HG03066 (cell line): ENCODE measurements around the gene ST14.

Experiments used
- ATAC-seq: cut with Tn5 transposase; IDR thresholded peaks from one replicate; pipeline ENCODE4 v1.9.1; 2021; ENCODE audit warnings: low read depth; ENCODE audit not compliant: unreplicated experiment

The ST14 gene

DNA sequence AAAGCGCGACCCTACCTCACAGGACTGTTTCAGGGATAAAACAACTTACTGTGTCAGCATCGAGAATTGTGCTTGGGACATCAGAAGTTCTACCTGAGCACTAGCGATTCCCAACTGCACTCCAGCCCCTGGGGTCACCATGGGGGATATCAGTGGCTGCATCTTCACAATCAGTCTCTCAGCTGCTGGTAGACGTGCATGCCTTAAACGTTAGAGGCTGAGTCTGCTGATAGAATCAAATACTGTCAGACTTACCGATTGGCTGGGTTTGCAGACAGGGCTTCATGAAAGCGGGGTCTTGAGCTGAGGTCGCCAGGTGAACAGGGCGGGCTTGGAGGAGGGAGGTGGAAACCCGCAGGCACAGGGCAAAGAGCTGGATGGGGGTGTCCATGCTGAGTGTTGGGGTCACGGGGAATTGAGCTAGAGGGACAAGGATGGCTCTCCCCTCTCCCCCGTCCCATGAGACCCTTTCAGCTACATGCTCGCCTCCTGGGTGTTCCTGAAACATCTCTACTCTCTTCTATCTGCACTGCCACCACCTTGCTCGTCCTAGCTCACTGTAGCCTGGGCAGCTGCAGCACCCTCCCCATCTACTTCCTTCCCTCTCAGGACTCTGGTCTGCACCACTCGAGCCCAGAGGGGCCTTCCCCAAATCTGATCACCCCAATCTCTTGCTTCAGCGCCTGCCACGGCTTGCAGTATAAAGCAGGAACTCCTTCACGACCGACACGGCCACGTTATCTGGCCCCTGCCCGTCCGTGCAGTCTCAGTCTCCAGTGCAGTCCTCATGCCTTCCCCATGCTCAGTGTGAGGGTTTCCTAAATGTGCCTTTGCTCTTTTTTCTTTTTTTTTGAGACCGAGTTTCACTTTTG, 43.5 kb downstream of the ST14 start:
- no peak for ATAC-seq

DNA sequence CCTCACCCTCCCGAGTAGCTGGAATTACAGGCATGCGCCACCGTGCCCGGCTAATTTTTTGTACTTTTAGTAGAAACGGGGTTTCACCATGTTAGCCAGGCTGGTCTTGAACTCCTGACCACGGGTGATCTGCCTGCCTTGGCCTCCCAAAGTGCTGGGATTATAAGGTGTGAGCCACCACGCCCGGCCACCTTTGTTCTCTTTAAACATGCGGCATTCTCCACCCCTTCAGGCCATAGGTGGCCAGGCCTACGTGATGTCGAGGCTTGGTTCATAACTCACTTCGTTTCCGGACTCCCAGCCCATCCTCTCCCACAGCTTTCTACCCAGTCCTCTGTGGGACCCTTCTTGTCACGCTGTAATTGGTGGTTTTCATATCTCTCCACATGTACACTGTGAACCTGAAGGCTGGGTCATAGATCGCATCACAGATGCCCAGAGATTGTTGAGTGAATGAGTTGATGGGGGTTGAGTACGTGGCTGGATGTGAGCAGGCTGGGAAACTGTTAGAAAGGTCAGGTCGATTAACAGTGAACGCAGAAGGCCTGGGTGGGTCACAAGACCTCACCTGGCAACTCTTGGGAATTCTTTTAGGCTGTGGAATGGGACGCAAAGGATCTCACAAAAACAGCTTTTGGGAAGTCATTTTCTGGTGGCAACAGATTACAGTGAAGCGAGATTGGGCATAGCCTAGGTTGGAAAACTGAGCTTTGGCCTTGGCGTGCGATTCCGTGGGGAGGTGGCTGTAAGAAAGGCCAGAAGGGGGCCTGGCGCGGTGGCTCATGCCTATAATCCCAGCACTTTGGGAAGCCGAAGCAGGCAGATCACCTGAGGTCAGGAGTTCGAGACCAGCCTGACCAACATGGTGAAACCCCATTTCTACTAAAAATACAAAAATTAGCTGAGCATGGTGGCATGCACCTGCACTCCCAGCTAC, 44.5 kb downstream of the ST14 start:
- ATAC-seq, result no peak

DNA sequence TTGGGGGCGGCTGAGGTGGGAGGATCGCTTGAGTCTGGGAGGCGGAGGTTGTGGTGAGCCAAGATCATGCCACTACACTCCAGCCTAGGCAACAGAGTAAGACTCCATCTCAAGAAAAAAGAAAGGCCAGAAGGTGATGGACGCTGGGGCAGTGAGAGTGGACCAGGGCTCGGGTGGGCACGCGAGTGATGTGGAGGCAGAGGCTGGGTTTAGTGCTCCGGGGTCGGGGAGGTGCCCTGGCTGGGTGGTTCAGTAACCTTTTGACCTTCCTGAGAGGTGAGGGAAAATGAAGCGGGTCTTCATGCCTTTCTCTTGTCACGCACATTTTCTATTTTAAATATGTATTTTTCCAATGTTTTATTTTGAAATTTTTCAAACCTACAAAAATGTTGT, 45.1 kb downstream of the ST14 start:
- no peak for ATAC-seq

DNA sequence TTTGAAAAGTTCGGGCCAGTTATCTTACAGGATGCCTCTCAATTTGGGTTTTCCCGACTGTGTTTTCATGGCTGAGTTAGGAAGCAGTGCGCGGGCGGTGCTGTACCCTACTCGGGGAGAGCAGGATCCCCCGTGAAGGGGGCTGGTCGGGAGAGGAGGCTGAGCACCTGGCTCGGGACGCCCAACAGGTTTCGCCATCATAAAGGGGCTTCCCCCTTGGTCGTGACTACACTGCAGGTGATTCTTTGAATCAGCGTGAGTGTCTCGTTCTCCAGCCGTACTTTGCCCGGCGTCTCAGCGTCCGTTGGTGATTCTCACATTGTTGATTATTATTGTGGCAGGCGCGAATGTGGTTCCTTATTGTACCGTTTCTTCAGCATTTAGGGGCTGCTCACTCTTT, 46.6 kb downstream of the ST14 start:
- no peak for ATAC-seq

DNA sequence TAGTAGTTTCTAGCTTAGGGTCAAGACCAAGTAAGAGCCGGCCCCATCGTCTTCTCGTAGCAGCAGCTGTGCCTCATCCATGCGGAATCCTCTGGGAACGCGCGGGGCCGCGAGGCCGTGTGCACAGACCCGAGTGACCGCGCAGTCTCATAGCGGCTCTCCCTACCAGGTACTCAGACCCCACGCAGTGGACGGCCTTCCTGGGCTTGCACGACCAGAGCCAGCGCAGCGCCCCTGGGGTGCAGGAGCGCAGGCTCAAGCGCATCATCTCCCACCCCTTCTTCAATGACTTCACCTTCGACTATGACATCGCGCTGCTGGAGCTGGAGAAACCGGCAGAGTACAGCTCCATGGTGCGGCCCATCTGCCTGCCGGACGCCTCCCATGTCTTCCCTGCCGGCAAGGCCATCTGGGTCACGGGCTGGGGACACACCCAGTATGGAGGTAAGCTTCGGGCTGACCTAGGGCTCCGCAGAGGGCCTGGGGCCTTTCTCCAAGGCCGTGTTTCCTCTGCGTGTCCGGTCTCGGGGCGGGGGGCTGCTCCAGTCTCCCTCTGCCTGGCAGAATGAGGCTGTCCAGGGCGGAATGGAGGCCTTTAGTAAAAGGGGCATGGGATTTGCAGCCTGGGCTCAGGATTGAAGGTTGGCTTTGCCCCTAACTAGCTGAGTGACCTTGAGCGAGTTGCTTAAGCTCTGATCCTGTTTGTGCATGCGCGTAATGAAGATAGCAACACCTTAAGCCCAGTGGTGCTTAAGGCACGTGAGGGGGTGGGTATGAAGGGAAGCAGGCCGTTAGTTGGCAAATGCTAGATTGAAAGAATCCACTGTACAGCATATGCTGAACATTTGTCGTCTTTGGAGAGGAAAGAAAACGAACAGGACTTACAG, 48.9 kb downstream of the ST14 start:
- no peak for ATAC-seq

DNA sequence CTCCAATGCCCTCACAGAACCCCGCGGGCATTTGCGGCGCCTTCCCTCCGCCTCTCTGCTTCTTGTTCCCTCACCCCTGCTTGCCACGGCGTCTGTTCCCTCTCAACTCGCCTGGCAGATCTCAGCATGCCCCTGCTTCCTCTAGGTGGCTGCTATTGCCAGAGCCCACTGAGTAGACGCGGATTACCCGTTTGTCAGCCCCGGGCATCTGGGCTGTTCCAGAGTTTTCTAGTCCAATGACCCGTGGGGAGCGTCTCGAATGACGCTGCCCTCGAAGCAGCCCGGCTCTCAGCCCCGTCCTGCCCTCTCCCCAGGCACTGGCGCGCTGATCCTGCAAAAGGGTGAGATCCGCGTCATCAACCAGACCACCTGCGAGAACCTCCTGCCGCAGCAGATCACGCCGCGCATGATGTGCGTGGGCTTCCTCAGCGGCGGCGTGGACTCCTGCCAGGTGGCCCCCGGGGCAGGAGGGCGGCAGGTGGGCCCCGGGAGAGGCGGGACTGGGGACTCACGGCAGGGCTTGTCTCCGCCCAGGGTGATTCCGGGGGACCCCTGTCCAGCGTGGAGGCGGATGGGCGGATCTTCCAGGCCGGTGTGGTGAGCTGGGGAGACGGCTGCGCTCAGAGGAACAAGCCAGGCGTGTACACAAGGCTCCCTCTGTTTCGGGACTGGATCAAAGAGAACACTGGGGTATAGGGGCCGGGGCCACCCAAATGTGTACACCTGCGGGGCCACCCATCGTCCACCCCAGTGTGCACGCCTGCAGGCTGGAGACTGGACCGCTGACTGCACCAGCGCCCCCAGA, 49.7 kb downstream of the ST14 start:
- ATAC-seq, result no peak

DNA sequence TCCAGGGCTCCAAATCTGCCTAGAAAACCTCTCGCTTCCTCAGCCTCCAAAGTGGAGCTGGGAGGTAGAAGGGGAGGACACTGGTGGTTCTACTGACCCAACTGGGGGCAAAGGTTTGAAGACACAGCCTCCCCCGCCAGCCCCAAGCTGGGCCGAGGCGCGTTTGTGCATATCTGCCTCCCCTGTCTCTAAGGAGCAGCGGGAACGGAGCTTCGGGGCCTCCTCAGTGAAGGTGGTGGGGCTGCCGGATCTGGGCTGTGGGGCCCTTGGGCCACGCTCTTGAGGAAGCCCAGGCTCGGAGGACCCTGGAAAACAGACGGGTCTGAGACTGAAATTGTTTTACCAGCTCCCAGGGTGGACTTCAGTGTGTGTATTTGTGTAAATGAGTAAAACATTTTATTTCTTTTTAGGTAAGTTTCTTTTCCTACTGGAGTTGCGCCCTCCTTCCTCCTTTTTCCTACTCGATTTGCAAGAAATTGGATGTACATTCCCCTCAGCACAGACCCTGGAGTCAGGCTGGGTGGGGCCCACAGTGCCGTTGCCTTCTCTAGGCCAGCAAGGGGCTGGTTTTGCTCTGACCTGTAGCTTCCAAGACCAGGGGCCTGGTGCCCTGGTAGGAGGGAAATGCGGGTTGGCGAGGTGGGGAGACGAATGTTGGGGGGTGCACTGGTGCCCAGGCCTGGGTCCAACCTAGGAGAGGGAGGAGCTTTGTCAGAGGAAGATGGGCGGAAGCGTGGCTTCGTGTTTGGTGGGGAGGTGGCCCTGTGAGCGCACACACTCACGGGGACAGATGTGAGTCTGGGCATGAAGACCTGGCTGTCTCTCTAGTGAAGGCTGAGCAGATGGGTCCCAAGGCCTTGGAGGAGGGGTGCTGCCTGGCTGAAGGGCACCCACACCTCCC, 50.6 kb downstream of the ST14 start:
- no peak for ATAC-seq

DNA sequence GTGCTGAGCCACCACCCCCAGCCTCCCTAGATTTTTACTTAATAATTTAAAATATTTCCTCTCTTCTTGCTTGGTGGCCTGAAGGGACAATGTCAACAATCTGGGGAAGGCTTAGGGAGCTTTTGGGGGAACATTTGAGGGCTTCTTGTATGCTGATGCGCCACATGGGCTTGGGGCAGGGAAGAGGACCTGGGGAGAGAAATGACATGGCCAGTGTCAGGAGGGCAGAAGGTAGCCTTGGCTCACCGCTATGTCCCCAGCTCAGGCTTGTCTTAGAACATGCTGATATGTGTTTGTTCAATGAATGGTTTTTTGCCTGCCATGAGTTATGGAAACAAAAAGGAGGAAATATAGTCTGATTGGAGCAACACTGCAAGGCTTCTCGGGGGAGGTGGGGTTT, 51.6 kb downstream of the ST14 start:
- ATAC-seq, result no peak

DNA sequence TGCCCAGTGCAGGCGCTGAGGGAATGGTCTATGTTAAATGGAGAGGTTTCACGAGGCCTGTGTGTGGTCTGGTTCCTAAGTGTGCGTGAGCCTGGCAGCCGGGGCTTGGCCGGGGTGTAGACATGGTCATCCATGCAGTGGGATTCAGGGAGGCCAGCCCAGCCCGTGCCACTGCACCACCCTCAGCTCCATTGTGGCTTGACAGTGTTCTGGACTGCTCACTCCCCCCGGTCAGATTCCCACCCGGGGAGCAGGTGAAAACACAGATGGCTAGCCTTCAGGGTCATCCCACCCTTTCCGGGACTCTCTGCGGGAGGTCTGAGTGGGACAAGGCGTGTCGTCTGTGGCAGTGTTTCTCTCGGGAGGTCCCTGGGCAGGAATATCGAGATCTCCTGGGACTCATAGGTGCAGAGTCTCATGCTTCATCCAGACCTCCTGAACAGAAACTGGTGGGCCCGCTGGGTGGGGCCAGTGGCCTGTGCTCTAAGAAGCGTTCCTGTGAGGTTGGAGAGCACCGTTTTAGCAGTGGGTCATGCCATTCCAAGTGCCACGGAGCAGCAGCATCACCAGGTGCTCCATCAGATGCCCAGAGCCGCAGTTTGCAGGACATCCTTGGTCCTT, 52.3 kb downstream of the ST14 start:
- ATAC-seq, result no peak

DNA sequence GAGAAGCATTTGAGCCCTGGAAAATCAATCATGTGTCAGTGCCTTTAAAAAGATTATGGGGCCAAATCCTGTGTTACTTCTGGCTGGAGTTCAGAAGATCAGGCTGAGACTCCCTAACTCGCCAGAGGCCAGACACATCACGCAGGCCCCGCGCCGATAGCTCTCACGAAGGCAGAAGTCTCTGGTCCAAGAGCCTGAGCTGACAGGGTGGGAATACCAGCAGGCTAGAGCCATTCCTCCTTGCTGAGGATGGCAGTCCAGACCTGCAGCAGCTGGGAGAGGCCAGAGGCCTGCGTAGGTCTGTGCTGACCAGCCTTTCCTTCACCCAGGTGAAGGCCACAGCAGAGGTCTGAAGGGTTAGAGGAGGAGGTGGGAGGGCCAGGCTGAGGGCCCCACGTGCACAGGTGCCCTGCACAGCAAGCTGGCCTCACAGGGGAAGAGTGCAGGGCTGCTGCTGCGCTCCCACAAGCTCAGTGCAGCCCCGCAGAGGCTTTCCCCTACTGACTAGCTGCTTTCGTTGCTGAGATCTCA, 52.9 kb downstream of the ST14 start:
- no peak for ATAC-seq

DNA sequence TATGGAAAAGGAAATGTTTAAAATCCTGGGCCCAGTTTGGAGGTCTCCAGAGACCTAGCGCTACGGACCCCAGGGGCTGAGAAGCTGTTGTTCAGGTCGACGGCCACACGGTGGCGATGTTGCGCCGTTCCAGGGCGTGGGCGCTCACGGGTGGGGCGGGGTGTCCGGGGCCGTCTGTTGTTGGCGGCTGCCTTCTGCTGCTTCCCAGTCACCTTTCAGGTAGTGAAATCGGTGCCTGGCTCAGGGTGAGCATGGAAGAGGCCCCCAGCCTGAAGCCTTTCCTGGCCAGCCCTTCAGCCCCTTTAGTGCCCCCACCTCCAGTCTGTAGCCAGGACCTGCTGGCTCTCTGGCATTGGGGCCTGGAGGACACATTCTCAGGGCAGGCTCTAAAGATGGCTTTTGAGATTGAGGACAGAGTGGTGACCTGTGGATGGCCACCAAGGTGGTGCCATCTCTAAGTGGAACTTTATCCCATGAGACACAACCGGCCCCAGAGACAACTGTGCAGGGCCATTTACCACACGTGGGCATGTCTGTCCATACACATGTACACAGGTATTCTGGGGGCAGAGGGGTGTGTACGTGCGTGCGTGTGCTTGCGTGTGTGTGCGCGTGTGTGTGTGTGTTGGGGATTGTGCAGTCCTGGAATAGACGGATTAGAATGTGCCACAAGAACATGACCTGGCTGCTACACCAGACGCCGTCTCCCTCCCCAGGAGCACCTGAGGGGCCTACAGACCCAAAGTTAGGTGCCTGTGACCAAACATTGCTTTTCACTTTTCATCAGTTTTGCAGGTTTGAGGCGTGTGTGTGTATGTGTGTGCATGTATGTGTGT, 53.8 kb downstream of the ST14 start:
- peak; percentile 71 for ATAC-seq

DNA sequence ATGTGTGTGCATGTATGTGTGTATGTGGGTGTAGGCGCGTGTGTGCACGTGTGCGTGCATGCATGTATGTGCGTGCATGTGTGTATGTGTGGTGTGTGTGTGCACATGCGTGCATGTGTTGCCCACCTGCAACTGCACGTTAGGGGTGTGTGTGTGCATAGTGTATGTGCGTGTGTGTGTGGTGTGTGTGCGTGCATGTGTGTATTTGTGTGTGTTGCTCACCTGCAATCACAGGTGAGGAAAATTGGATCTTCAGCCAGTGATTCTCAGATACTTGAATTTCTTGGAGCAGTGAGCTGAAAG, 54.3 kb downstream of the ST14 start:
- ATAC-seq, result no peak

DNA sequence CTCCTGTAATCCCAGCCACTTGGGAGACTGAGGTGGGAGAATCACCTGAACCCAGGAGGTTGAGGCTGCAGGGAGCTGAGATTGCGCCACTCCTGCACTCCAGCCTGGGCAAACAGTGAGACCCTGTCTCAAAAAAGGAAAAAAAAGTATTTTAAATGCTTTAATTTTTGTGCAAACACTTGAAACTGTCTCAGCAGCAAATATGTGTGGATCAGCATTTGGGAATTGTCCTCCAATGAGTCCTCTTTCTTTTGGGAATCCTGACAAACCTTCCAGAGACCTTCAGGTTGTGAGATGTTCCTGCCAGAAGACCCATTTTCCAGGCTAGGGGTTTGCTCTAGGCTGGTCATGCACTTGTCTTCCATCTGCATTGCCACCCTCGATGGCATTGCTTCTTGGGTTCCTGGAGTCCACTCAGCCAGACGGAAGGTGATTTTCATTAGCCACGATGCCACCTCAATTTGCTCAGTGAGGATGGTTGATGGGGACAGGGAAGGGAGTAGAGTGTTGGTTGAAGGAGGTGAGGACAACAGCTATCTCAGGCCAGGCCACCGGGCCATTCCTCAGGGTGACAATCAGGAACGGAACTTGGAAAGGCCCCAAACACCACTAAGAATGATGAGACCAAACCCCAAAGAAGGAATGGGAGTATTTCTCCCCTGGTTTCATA, 55.4 kb downstream of the ST14 start:
- no peak for ATAC-seq

DNA sequence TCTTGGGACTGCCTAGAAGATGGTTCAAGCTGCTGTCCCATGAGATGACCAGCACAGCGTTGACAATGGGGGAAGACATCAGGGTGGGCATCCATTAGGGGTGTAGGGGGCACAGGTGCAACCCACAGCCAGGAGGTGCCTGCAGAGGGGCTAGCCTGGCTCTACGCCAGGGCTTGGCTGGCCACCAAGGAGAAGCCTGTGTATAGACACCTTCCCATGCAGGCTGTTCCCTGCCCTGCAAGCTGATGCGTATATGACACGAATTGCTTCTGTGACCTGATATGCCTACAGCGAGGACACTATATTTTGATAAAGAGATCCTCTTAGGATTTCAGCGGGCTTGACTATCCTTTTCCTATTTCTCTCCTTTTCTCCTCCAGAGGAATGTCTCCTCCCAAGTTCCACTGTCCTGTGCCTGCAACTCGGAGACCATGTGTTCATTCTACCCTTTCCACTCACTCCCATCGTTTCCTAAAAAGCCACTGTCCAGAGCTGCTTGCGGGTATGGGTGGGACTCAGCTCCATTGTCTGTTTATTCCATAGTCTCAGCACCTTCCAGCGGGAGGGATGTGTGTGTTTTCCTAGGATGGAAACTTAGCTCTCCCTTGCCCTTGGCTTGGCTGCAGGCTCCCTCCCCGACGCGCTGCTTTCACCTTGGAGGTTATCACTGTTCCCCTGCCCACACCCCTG, 56.1 kb downstream of the ST14 start:
- no peak for ATAC-seq

DNA sequence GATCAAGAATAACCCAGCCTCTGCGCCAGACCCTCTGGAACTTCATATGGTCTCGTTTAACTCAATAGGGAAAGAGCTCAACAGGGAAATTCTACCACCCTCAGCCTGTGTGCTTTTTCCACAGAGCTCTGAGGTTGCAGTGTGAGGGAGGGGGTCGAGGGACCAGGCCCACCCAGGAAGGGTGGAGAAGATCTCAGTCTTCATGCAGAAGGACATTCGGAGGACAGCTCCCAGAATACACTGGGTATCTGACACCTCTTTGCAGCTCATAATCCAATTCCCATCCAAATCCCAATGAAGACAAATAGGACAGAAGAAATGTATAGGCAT, 56.6 kb downstream of the ST14 start:
- ATAC-seq, result no peak

DNA sequence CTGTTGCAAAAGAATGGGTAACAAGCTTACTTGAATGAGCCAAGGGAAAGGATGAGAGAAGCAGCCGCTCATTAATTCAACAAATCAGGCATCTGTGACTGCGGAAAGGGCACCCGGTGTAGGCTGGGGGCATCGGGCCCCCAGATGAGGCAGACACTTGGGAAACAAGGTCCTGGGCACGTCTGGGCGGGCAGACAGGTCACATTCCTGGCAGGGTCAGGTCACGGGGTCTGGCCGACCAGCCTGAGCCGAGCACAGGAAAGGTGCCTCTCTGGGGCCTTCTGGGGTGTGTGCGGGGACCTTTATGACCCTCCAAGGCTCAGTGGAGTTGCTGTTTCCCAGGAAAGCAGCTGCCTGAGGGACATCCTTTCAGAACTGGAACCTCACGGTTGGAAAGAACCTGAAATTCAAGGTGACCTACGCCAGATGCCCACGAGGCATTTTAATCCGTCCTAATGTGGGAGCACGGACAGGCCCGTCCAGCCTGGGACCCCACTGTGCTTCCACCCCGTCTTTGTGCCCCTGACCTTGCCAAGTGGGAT, 57.1 kb downstream of the ST14 start:
- no peak for ATAC-seq
